ENCODE results near the gene ABCC2. TPM values are rescaled to one million over a fixed set of nuclear protein-coding genes. Genes with fewer than 3 reads are reported as not detected.

ABCC2 gene
- total and polyA plus RNA-seq, 2 of the 4 experiments (the other 2 are of a cell fraction): 0.21 to 0.36 TPM

DNA sequence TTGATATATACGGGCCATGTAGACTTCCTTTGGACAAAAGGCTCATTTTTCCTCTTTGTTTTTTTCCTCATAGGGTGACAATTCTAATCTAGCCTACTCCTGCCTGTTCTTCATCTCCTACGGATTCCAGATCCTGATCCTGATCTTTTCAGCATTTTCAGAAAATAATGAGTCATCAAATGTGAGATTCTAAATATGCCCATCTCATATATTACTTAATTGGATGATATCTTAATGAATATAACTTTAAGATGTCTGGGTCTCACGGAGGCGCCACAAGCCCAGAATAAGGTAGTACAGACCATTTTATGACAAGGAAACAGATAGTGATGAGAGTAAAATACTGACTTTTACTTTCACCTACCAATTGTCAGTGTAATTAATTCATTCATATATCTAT lies 11.4 kb downstream of the ABCC2 start:
- Histone ChIP-seq H3K79me1 (ENCODE audit: low read depth in 1 of 2, low read length in 2 of 2) (no peaks in the 10 kb centered on the region), H3K27me3 (ENCODE audit: control insufficient read depth, insufficient read depth, low read length) (no peaks in the 10 kb centered on the region), H3K9me1 (ENCODE audit: insufficient read depth, low read length) (0 out of 2 replicates have a peak, but pooled peaks cover 3% of the 10 kb centered on the region), H3K18ac (ENCODE audit: low read depth, low read length) (no peak overlapping the region), H4K20me1 (ENCODE audit: insufficient read depth, low read length) (no peaks in the 10 kb centered on the region), H3K23ac (ENCODE audit: low read depth, low read length) (no peak overlapping the region), H3K14ac (replicated peaks; ENCODE audit: low read depth, low read length) (no peak overlapping the region), H2BK15ac (ENCODE audit: low read depth, low read length) (no peak overlapping the region), H3K36me3 (ENCODE audit: control insufficient read depth, insufficient read depth, low read length) (no peaks in the 10 kb centered on the region), H3K9me3 (ENCODE audit: control insufficient read depth, insufficient read depth, low read length) (no peaks in the 10 kb centered on the region), H4K5ac (ENCODE audit: low read depth, low read length) (no peak overlapping the region), H3K9ac (ENCODE audit: low read depth, low read length) (no peak overlapping the region), H2BK120ac (ENCODE audit: low read depth, low read length) (no peak overlapping the region), H3K4ac (ENCODE audit: low read depth, low read length) (no peak overlapping the region), H2AK5ac (ENCODE audit: low read depth, low read length) (no peak overlapping the region), H2AK9ac (replicated peaks; ENCODE audit: low read depth, low read length, poor library complexity) (no peak overlapping the region), H3K27ac (ENCODE audit: insufficient read depth, low read length) (no peak overlapping the region), H3K56ac (ENCODE audit: extremely low read depth, insufficient read depth, low read length) (no peak overlapping the region), H2AFZ (replicated peaks; ENCODE audit: low read length, poor library complexity) (no peak overlapping the region), H2BK20ac (ENCODE audit: low read depth, low read length) (no peak overlapping the region), H4K91ac (ENCODE audit: insufficient read depth, low read depth, low read length) (no peak overlapping the region), H3K4me3 (ENCODE audit: insufficient read depth, low read depth, low read length) (no peak overlapping the region), H3K4me1 (ENCODE audit: control insufficient read depth, insufficient read depth, low read length) (peaks cover 2% of the 10 kb centered on the region; the same call in 1 of the 2 replicates), H2BK5ac (ENCODE audit: low read depth, low read length, poor library complexity, severe bottlenecking) (no peak overlapping the region), H4K8ac (ENCODE audit: low read depth in 2 of 2, low read length in 2 of 2) (no peak overlapping the region), H3K4me2 (ENCODE audit: low read depth, low read length) (no peak overlapping the region)
- dilution Hi-C loops (cut with HindIII; ENCODE audit: low sequenced_read_pairs, unreplicated experiment) (no loop called here), in situ Hi-C loops (cut with MboI; ENCODE audit: low sequenced_read_pairs) (no loop called here), intact Hi-C loops (cut with micrococcal nuclease) (no loop called here)
- TF ChIP-seq MAFK (IDR thresholded peaks at IDR 0.05; ENCODE audit: low read depth, low read length) (peak; percentile 35), MAZ (IDR thresholded peaks at IDR 0.05; ENCODE audit: borderline replicate concordance, low read depth, low read length) (no peak)
- WGBS, 2 experiments (ENCODE audit: extremely low coverage in 2 of 2, insufficient read length in 1 of 2): no CpG with 5 or more reads among the region's 4 CpGs
- ChIA-PET POLR2A (ENCODE audit: unreplicated experiment) (no interaction called here), CTCF (no interaction called here)
- no peak for ATAC-seq (ENCODE audit: low read depth)
- no peak for DNase-seq
- BruUV-seq (replicated peaks): no TSS peak

All from IMR-90 (cell line).